Measurements from ENCODE around the gene ANKRD33.
"Not testable (repeated sequence)": the region's sequence is repeated elsewhere in the genome, so short reads cannot be mapped to it uniquely, and the experiment has no call there.

GRCh38 chr12:51885294-51886020 is 2.4 kb upstream of the ANKRD33 start:
- TF ChIP-seq CTCF, POLR2A (IDR thresholded peaks at IDR 0.05): not testable (repeated sequence)
